ENCODE data around the gene SMCO2. TPM values are rescaled to one million over a fixed set of nuclear protein-coding genes. Genes with fewer than 3 reads are reported as not detected.

SMCO2 gene
- total and polyA plus RNA-seq, 9 donors: not detected

GRCh38 chr12:27548301-27549199, 102.0 kb downstream of the SMCO2 start:
- Histone ChIP-seq H3K4me3 (no peak overlapping the region), H3K9me3 (no peaks in the 10 kb centered on the region)
- 83 to 94% (median 89%) methylated on average over 8 of the region's 8 CpGs for WGBS, 3 donors

GRCh38 chr12:27549236-27549800, 102.8 kb downstream of the SMCO2 start:
- peaks cover 46% of the 10 kb centered on the region for H3K4me1 ChIP-seq (ENCODE audit: insufficient read depth)
- H3K4me3 ChIP-seq: no peak overlapping the region
- TF ChIP-seq CTCF (IDR thresholded peaks at IDR 0.05) (no peak), POLR2A (IDR thresholded peaks at IDR 0.05) (no peak), EP300 (IDR thresholded peaks at IDR 0.05) (no peak)
- H3K27ac ChIP-seq: peak overlapping the region in 1 of 2 donors; percentile 84
- intact Hi-C loops (cut with DNase I): no loop called here
- H3K9me3 ChIP-seq: no peaks in the 10 kb centered on the region
- WGBS, 3 donors: 11 to 19% (median 14%) methylated on average over 8 of the region's 8 CpGs
- H3K27me3 ChIP-seq: no peaks in the 10 kb centered on the region
- no peak for DNase-seq
- H3K36me3 ChIP-seq: no peaks in the 10 kb centered on the region

More at GRCh38 chr12:27548301-27549199, 102.0 kb downstream of the SMCO2 start:
- Histone ChIP-seq H3K27me3 (no peaks in the 10 kb centered on the region), H3K4me1 (ENCODE audit: insufficient read depth) (peaks cover 43% of the 10 kb centered on the region), H3K36me3 (no peaks in the 10 kb centered on the region), H3K27ac (peak overlapping the region in 1 of 2 donors; percentile 84)
- DNase-seq: no peak
- TF ChIP-seq POLR2A (IDR thresholded peaks at IDR 0.05) (no peak), CTCF (IDR thresholded peaks at IDR 0.05) (no peak), EP300 (IDR thresholded peaks at IDR 0.05) (no peak)
- intact Hi-C loops (cut with DNase I): no loop called here

GRCh38 chr12:27549801-27550652, 103.5 kb downstream of the SMCO2 start:
- no peaks in the 10 kb centered on the region for H3K27me3 ChIP-seq
- intact Hi-C loops (cut with DNase I): no loop called here
- 14 to 19% (median 14%) methylated on average over 12 of the region's 12 CpGs for WGBS, 3 donors
- H3K4me1 ChIP-seq (ENCODE audit: insufficient read depth): peaks cover 51% of the 10 kb centered on the region
- H3K36me3 ChIP-seq: no peaks in the 10 kb centered on the region
- TF ChIP-seq POLR2A (IDR thresholded peaks at IDR 0.05) (no peak), CTCF (IDR thresholded peaks at IDR 0.05) (no peak), EP300 (IDR thresholded peaks at IDR 0.05) (peak; percentile 44)
- H3K9me3 ChIP-seq: no peaks in the 10 kb centered on the region
- peak; percentile 87 to 96 (median 90) for DNase-seq
- no peak overlapping the region for H3K4me3 ChIP-seq
- H3K27ac ChIP-seq: peak overlapping the region; percentile 11 to 84

- WGBS, 3 donors: 34 to 62% (median 40%) methylated on average over 4 of the region's 4 CpGs
- no peak for DNase-seq
- Histone ChIP-seq H3K9me3 (no peaks in the 10 kb centered on the region), H3K27ac (peak overlapping the region in 1 of 2 donors; percentile 84), H3K27me3 (no peaks in the 10 kb centered on the region), H3K36me3 (no peaks in the 10 kb centered on the region), H3K4me3 (no peak overlapping the region), H3K4me1 (ENCODE audit: insufficient read depth) (peaks cover 46% of the 10 kb centered on the region)
- TF ChIP-seq POLR2A (IDR thresholded peaks at IDR 0.05): no peak
- TF ChIP-seq CTCF (IDR thresholded peaks at IDR 0.05): no peak
- TF ChIP-seq EP300 (IDR thresholded peaks at IDR 0.05): no peak
- intact Hi-C loops (cut with DNase I): no loop called here
These were observed 104.1 kb downstream of the SMCO2 start for GRCh38 chr12:27550653-27550975.
